Panc1 (cell line): ENCODE measurements around the gene ZDHHC8. TPM values are rescaled to one million over a fixed set of nuclear protein-coding genes. Genes with fewer than 3 reads are reported as not detected.

ENCODE experiments used
- ATAC-seq: fragments of 200-7000 bp; cut with Tn5 transposase; 2 replicates; pipeline ENCODE4 v1.9.1; 2020; ENCODE audit warnings: mild to moderate bottlenecking, moderate library complexity
- BruUV-seq: library from RNA; stranded (reverse); fragments of 400-500 nt; replicated peaks from 2 replicates; lab custom pipeline; 2021; lab: Mats Ljungman, UMichigan
- CTCF ChIA-PET: fragments of 300-600 bp; sonication (Branson Sonifier 250); formaldehyde crosslinking; loops from one replicate; lab custom pipeline; 2022; ENCODE audit warnings: antibody characterized with exemption; lab: Charles Lee
- POLR2A ChIA-PET: fragments of 300-600 bp; sonication (Branson Sonifier 250); formaldehyde crosslinking; loops from one replicate; lab custom pipeline; 2022; ENCODE audit warnings: antibody characterized with exemption; lab: Charles Lee
- DNase-seq: peaks from one replicate; pipeline ENCODE4 v3.0.0-alpha.2; 2010; ENCODE audit warnings: low read depth, low spot score
- H3K27ac ChIP-seq: 2 replicates; pipeline ENCODE4 v1.5.1; 2011; ENCODE audit warnings: mild to moderate bottlenecking, low read length, inconsistent platforms
- H3K27me3 ChIP-seq: fragments of 200-500 bp; sonication (Bioruptor generic); 2 replicates; pipeline ENCODE4 v1.6.0; 2014; ENCODE audit warnings: low read length, inconsistent platforms; ENCODE audit not compliant: control insufficient read depth, insufficient read depth
- H3K36me3 ChIP-seq: fragments of 200-500 bp; sonication (Bioruptor generic); 2 replicates; pipeline ENCODE4 v1.5.1; 2014; ENCODE audit warnings: inconsistent platforms, mild to moderate bottlenecking, low read length, moderate library complexity; ENCODE audit not compliant: control insufficient read depth, insufficient read depth
- H3K4me1 ChIP-seq: 2 replicates; pipeline ENCODE4 v1.5.1; 2011; ENCODE audit warnings: inconsistent platforms, mild to moderate bottlenecking, low read length, moderate library complexity; ENCODE audit not compliant: control insufficient read depth, insufficient read depth
- H3K4me3 ChIP-seq, 2 experiments: 2 replicates each; pipeline ENCODE4 v1.5.1; 2011 to 2012; ENCODE audit warnings: low read depth in 2 of 2, low read length in 2 of 2, mild to moderate bottlenecking in 2 of 2, inconsistent platforms in 1 of 2, moderate library complexity in 1 of 2
- H3K9me3 ChIP-seq: fragments of 200-500 bp; sonication (Bioruptor generic); 2 replicates; pipeline ENCODE4 v1.5.1; 2014; ENCODE audit warnings: low read depth, mild to moderate bottlenecking, inconsistent platforms, low read length, moderate library complexity; ENCODE audit not compliant: control insufficient read depth, insufficient read depth
- CTCF ChIP-seq: fragments of 450-650 bp; IDR thresholded peaks from 2 replicates; pipeline ENCODE4 v1.5.1; 2017; ENCODE audit warnings: mild to moderate bottlenecking
- POLR2AphosphoS5 ChIP-seq: IDR thresholded peaks from 2 replicates; pipeline ENCODE4 v1.6.1; 2012; ENCODE audit warnings: mild to moderate bottlenecking, low read depth, low read length, moderate library complexity
- REST ChIP-seq, 2 experiments: IDR thresholded peaks; 2 replicates each; pipeline ENCODE4 v1.6.1; 2011 to 2012; ENCODE audit warnings: low read depth in 2 of 2, control low read depth in 1 of 2, low read length in 1 of 2, mild to moderate bottlenecking in 1 of 2, moderate library complexity in 1 of 2; ENCODE audit not compliant: insufficient read depth in 1 of 2
- SIN3A ChIP-seq: IDR thresholded peaks from 2 replicates; pipeline ENCODE4 v1.6.1; 2012; ENCODE audit warnings: low read depth, mild to moderate bottlenecking, low read length, moderate library complexity, borderline replicate concordance; ENCODE audit not compliant: insufficient read depth
- TCF7L2 ChIP-seq: IDR thresholded peaks from 2 replicates; pipeline ENCODE4 v1.6.1; 2011; ENCODE audit warnings: mild to moderate bottlenecking, low read depth, low read length, inconsistent platforms
- in situ Hi-C: cut with HindIII; loops from 2 replicates; pipeline ENCODE4 v1.10.0; 2016; ENCODE audit warnings: low sequenced_read_pairs, low pct_unique_long_range_greater_than_20kb
- intact Hi-C: fragments of 100-400 bp; cut with micrococcal nuclease; formaldehyde crosslinking; loops from one replicate; pipeline ENCODE4 v1.10.0; 2022; ENCODE audit not compliant: unreplicated experiment
- total RNA-seq: library from RNA; stranded (reverse); gene quantifications from one replicate; pipeline ENCODE4 v1.2.1, GENCODE V29; 2021; ENCODE audit not compliant: unreplicated experiment

Gene ZDHHC8
- total RNA-seq, 1 experiment from 2014 or later: 79.0 TPM

GRCh38 chr22:20087319-20088262, 44.0 kb upstream of the ZDHHC8 start:
- POLR2A ChIA-PET: no interaction called here
- intact Hi-C loops: no loop called here
- DNase-seq (no peak), ATAC-seq (no peak)
- peaks cover 7% of the 10 kb centered on the region; the same call in 1 of the 2 replicates for H3K4me1 ChIP-seq
- H3K36me3 ChIP-seq: peaks cover 7% of the 10 kb centered on the region
- no peak overlapping the region for H3K27ac ChIP-seq
- H3K27me3 ChIP-seq: no peaks in the 10 kb centered on the region
- TF ChIP-seq CTCF (no peak), SIN3A (no peak), TCF7L2 (no peak), POLR2AphosphoS5 (no peak), REST (IDR thresholded peaks at IDR 0.05; ENCODE audit: insufficient read depth in 1 of 2, low read depth in 2 of 2, low read length in 1 of 2) (no peak)
- in situ Hi-C loops: no loop called here
- no TSS peak for BruUV-seq
- H3K9me3 ChIP-seq: no peaks in the 10 kb centered on the region
- CTCF ChIA-PET: no interaction called here
- no peak overlapping the region for H3K4me3 ChIP-seq

DNA sequence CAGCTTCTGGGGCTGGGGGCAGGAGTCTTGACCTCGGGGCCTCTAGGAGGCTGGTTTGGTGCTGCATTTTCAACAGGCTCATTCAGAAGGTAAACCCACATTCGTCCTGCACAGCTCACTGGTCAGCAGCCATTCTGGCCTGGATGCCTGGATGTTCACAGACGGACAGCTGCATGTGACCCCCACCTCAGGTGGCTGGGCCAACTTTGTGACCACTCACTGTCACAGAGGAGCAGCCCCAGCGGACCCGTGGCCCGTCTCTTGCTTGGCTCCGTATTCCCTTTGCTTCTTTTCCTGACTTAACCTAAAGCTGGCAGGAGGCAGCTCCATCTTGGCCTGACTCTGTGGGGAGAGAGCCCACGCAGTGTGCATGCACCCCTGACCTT, 43.3 kb upstream of the ZDHHC8 start:
- in situ Hi-C loops (no loop called here), intact Hi-C loops (no loop called here)
- H3K4me1 ChIP-seq: peaks cover 7% of the 10 kb centered on the region; the same call in 1 of the 2 replicates
- H3K27me3 ChIP-seq: no peaks in the 10 kb centered on the region
- CTCF ChIA-PET: no interaction called here
- ATAC-seq (no peak), DNase-seq (no peak)
- H3K4me3 ChIP-seq: no peak overlapping the region
- H3K27ac ChIP-seq: no peak overlapping the region
- POLR2A ChIA-PET: no interaction called here
- peaks cover 7% of the 10 kb centered on the region for H3K36me3 ChIP-seq
- H3K9me3 ChIP-seq: no peaks in the 10 kb centered on the region
- TF ChIP-seq POLR2AphosphoS5: no peak
- no peak for TF ChIP-seq SIN3A
- no peak for TF ChIP-seq TCF7L2
- TF ChIP-seq REST (IDR thresholded peaks at IDR 0.05; ENCODE audit: insufficient read depth in 1 of 2, low read depth in 2 of 2, low read length in 1 of 2): no peak
- TF ChIP-seq CTCF: no peak
- no TSS peak for BruUV-seq
